Activated T-helper 9 cell treated with anti-CD3 and anti-CD28 coated beads, Interleukin-2, amount 50 U/mL, for 16 hours (primary cell): ENCODE data around the gene APOBEC4.

Source experiments
- DNase-seq: peaks from one replicate; pipeline ENCODE4 v3.0.0-alpha.2; 2020; ENCODE audit warnings: low read depth

Gene APOBEC4

GRCh38 chr1:183674886-183675285 is 21.8 kb upstream of the APOBEC4 start:
- DNase-seq: no peak

GRCh38 chr1:183674339-183674738 is 21.2 kb upstream of the APOBEC4 start:
- DNase-seq: no peak

DNA sequence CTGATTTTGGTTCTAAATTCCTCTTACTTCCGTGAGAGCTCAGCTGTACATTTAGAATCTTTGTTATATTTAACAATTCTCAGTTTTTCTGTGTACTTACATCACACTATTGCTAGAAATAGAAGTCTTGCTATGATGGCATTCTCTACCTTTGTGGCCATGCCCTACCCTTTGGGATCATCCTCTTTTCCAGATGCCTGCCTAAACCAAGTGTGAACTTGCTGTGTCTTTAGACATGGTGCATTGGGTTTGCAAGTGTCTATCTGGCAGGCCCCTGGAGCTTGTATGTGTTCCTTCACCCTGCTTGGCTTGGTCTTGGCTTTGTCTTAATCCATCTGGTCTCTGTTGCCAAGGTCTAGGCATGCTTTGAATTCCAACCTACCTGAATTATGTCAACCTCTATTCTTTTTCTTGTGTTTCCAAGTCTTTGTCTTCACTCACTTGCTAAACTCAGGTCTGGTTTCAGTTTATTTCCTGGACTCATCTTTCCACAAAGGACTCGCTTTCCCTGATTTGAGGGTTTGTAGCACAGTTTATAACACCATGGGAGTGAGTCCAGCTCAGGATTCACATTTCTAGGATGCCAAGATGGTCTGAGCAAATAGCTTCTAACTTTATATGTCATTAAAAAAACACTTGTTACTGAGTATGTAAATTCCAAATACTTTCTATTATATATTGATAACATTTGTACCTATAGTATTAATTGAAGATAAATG is 20.6 kb upstream of the APOBEC4 start:
- DNase-seq: no peak

DNA sequence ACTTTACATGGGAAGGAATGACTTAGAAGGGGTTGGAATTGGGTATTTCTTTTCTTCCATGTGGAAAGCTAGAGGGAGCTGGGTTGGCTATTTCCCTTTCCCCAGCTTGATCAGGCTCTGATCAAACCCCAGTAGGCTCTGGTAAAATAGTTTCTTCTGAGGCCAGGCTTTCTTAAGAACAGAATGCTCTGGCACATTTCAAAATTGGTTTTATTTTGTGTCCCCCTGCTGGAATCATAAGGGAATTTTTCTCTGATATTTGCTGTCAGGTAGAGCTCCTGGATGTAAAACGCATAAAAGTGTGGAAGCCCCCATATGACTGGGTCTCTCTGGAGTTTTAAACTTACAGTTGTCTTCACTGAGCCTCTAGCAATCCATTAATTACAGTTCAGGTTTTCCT is 17.1 kb upstream of the APOBEC4 start:
- no peak for DNase-seq

DNA sequence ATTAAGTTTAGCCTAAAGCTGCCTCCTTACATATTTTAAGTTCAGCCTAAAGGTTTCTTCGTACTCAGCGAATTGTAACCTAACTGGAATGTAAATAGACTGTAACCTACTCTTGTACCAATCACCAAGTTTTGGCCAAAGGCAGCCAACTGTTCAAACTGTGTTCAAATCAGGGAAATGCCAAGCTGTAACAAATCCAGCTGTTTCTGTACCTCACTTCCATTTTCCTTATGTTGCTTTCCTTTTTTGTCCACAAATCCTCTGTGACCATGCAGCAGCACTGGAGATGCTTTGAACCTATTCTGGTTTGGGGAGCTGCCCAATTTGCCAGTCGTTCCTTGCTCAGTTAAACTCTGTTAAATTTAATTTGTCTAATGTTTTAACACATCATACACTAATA is 3.2 kb upstream of the APOBEC4 start:
- DNase-seq: no peak

- peak; percentile 56 for DNase-seq
These were observed 2.5 kb upstream of the APOBEC4 start for GRCh38 chr1:183655562-183656075.

DNA sequence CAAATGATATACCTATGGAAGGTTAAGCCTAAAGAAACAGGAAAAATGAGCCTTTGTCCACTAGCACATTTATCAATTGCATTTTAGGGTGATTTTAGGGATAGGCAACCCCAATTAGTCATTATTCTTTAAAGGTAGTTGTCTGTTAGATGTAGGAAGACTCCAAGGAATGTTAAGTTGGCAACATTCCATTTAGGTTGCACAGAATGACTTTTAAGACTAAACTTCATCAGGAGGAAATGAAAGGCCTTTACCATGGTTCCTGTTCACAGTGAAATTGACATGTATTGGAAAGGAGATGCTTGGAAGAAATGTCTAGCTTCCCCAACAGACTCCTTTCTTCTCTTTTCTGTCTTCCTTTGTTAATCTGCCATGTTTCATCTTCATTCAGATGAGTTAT is 1.6 kb upstream of the APOBEC4 start:
- DNase-seq: no peak

- no peak for DNase-seq
These were observed 848 bp upstream of the APOBEC4 start for GRCh38 chr1:183653876-183654451.

DNA sequence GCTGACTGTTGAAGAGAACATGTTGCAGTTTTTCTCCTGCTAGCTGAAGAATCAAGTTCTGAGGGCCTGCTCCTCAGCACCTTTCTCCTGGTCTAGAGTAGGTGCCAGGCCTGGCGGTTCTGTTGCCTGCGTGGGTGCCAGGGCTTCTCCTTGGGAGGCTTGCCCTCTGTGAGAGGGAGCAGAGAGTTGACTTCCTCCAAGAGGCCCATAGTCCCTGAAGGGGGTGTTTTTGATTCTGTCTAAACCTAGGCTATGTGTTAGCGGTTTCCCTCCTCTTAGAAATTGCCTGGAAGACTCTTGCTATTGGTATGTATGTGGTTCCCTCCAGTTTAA is 312 bp upstream of the APOBEC4 start:
- DNase-seq: no peak

GRCh38 chr1:183652107-183652506 is 1.0 kb downstream of the APOBEC4 start:
- no peak for DNase-seq

DNA sequence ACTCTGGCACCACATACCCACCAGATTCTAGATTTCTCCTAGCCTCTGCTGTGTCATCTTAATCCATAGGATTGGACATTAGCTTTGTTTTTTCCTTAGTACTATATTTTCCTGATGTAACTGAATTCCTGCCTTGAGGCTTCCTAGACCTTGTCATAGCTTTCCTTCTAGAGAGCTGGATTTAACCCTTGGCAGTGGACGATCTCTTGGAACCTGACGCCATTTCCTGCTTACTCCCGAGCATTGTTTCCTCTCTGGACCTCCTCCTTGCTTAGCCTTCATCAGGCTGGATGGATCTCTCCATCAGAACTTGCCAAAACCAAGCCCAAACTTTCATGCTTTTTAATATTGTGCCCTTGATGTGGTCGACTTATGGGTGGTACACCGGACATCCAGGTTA is 1.5 kb downstream of the APOBEC4 start:
- DNase-seq: no peak

DNA sequence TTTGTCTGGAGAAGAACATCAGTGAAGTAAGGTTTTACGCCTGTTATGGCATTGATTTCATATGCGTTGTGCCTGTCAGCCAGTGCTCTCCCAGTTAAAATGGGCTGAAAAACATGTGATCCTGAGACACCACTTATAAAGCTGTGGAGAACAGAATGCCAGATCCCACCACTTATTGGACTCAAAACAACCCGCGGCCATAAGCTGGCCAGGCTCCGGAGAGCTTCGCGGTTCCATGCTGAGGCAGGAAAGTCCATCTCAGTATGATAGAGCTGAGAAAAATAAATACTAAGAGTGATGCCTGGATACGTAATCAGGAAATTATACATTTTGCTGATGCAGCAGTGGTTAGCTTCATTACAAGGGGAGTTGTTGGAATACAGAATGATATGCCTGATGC is 5.1 kb downstream of the APOBEC4 start:
- DNase-seq: no peak

- DNase-seq: no peak
These were observed 6.3 kb downstream of the APOBEC4 start for GRCh38 chr1:183646776-183647175.

GRCh38 chr1:183645531-183645930 is 7.6 kb downstream of the APOBEC4 start:
- no peak for DNase-seq

DNA sequence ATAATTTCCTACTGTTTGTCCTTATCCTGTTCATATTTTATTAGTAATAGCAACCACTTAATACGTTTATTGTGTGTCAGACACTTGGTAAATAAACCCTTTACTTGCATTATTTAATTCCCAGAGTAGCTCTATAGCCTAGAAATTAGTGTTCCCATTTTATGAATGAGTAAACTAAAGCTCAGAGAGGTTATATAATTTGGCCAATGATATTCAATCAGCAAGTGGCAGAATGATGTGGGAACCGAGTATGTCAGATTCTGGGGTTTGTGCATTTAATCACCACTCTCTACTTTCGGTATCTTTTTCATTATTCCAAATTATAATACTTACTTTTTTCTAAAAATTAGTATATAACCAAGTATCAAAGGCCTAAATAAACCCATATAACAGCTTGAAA is 10.9 kb downstream of the APOBEC4 start:
- no peak for DNase-seq

- DNase-seq: no peak
These were observed 12.9 kb downstream of the APOBEC4 start for GRCh38 chr1:183640193-183640592.

DNA sequence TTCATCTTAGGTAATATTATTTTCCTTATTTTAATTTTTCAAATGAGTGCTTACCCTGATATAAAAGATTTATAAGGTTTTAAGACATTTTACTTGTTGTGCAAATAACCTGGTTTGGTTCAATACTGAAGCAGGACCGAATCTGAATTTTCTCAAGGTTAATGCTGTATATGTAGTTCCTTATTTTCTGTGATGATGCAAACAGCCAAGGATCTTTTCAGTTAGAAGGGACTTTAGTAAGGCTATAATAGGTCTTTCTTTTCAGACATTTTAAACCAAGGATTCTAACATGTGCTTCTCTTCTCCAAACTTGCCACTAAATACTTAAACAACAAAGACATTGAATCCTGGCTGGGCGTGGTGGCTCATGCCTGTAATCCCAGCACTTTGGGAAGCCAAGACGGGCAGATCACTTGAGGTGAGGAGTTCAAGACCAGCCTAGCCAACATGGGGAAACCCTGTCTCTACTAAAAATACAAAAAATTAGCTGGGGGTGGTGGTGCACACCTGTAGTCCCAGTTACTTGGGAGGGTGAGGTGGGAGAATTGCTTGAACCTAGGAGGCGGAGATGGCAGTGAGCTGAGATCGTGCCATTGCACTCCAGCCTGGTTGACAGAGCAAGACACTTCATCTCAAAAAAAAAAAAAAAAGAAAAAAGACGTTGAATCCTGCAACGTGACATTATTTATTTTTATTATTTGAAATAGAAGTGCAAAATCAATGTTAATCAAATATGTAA is 14.3 kb downstream of the APOBEC4 start:
- DNase-seq: no peak

DNA sequence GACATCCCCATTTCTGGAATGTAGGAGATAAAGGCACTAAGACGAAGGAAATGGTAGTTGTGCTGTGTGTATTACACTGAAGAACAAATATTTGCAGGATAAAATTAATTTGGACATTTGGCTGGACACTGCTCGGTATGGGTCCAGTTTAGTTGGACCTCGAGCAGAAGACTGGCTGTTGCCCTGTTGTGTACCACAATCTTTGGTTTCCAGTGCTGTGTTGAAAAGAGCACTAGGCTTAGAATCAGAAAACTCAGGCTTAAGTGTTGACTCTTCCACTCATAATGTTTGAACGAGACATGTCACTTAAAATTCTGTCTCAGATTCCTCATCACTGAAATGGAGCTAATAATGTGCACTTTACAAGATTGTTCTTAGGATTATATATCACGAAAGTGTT is 16.3 kb downstream of the APOBEC4 start:
- no peak for DNase-seq

DNA sequence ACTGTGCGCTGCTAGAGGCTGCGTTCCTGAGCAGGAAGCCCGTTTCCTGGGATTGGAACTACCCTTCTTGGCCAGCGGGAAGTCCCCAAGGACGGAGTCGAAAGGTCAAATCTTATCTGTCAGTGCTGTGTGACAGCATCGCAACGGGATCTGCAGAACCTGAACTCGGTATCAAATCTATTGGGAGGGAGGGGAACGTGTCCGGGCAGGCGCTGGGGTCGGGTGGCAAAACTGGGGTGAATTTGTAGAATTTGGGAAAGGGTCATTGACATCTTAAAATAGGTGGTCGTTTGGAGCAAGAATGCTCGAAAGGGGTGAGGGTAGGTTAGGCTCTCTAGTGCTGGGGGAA is 16.8 kb downstream of the APOBEC4 start:
- DNase-seq: no peak

- peak; percentile 94 for DNase-seq
These were observed 17.3 kb downstream of the APOBEC4 start, which contains the start of gene ARPC5 for GRCh38 chr1:183635606-183636333. Gene ARPC5, minus strand, starts transcription at chr1:183635783. Its CDS starts 124 bp downstream, at chr1:183635659.

DNA sequence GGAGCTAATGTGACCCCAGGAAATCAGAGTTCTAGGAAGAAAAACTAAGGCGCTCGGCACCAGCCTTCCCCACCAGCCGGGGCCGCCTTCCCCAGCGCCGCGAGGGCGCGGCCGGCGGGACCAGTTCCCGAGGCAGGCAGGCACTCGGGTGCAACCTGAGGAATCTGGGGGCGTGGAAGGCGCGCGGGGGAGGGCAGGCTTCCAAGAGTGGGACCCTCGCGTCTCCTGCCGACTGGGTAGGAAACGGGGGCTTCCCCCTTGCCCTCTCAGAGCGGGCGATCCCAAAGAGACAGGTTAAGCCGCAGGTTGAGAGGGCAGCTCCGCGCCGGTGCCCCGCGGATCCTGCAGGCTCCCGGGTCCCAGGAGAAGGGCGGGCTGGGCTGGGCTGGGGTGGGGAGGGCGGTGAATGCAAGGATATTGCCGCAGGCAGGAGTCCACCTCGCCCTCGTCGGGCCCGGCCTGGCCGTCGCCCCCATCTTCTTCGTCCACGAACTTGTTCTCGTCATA is 18.0 kb downstream of the APOBEC4 start:
- DNase-seq: peak; percentile 12

GRCh38 chr1:183634429-183635065 is 18.6 kb downstream of the APOBEC4 start:
- no peak for DNase-seq
